ENCODE results near the gene HEATR3.

The HEATR3 gene

GRCh38 chr16:50065624-50066481 is at the start of gene HEATR3:
Gene HEATR3 (plus strand): TSS chr16:50065970. CDS start chr16:50066132, 162 bp downstream.
- DNase-seq (ENCODE audit: low read depth in 2 of 3, low spot score in 1 of 3) = peak; percentile 92 to 98 (median 92)

- DNase-seq (ENCODE audit: low read depth in 2 of 3, low spot score in 1 of 3) = no peak
These were observed 48.2 kb upstream of the HEATR3 start for GRCh38 chr16:50017553-50017952.

- no peak for DNase-seq (ENCODE audit: low read depth in 2 of 3, low spot score in 1 of 3)
These were observed 44.2 kb upstream of the HEATR3 start for GRCh38 chr16:50021544-50021943.

GRCh38 chr16:50023641-50024040 is 42.1 kb upstream of the HEATR3 start:
- DNase-seq (ENCODE audit: low read depth in 2 of 3, low spot score in 1 of 3) = no peak

GRCh38 chr16:50024207-50024606 is 41.6 kb upstream of the HEATR3 start:
- DNase-seq (ENCODE audit: low read depth in 2 of 3, low spot score in 1 of 3) = no peak

GRCh38 chr16:50024684-50025536 is 40.9 kb upstream of the HEATR3 start, which contains the start of gene CNEP1R1:
Gene CNEP1R1 (plus strand): TSS chr16:50025225. CDS start chr16:50025316, 91 bp downstream.
- DNase-seq (ENCODE audit: low read depth in 2 of 3, low spot score in 1 of 3) = peak; percentile 88 to 93 (median 92)

GRCh38 chr16:50025537-50025931 is 40.2 kb upstream of the HEATR3 start:
- peak in 1 of 3 donors; percentile 11 for DNase-seq (ENCODE audit: low read depth in 2 of 3, low spot score in 1 of 3)

GRCh38 chr16:50027829-50028228 is 37.9 kb upstream of the HEATR3 start:
- no peak for DNase-seq (ENCODE audit: low read depth in 2 of 3, low spot score in 1 of 3)

- DNase-seq (ENCODE audit: low read depth in 2 of 3, low spot score in 1 of 3) = no peak
These were observed 30.2 kb upstream of the HEATR3 start for GRCh38 chr16:50035468-50035992.

- no peak for DNase-seq (ENCODE audit: low read depth in 2 of 3, low spot score in 1 of 3)
These were observed 29.3 kb upstream of the HEATR3 start for GRCh38 chr16:50036426-50036825.

- DNase-seq (ENCODE audit: low read depth in 2 of 3, low spot score in 1 of 3) = no peak
These were observed 28.0 kb upstream of the HEATR3 start for GRCh38 chr16:50037662-50038220.

- DNase-seq (ENCODE audit: low read depth in 2 of 3, low spot score in 1 of 3) = no peak
These were observed 27.5 kb upstream of the HEATR3 start for GRCh38 chr16:50038286-50038685.

- DNase-seq (ENCODE audit: low read depth in 2 of 3, low spot score in 1 of 3) = no peak
These were observed 26.8 kb upstream of the HEATR3 start for GRCh38 chr16:50038756-50039529.

- no peak for DNase-seq (ENCODE audit: low read depth in 2 of 3, low spot score in 1 of 3)
These were observed 25.8 kb upstream of the HEATR3 start for GRCh38 chr16:50040018-50040417.

- DNase-seq (ENCODE audit: low read depth in 2 of 3, low spot score in 1 of 3) = no peak
These were observed 25.1 kb upstream of the HEATR3 start for GRCh38 chr16:50040710-50041109.

GRCh38 chr16:50043358-50043757 is 22.4 kb upstream of the HEATR3 start:
- DNase-seq (ENCODE audit: low read depth in 2 of 3, low spot score in 1 of 3) = no peak

GRCh38 chr16:50045412-50045811 is 20.4 kb upstream of the HEATR3 start:
- DNase-seq (ENCODE audit: low read depth in 2 of 3, low spot score in 1 of 3) = no peak

- no peak for DNase-seq (ENCODE audit: low read depth in 2 of 3, low spot score in 1 of 3)
These were observed 18.9 kb upstream of the HEATR3 start for GRCh38 chr16:50046853-50047252.

- DNase-seq (ENCODE audit: low read depth in 2 of 3, low spot score in 1 of 3) = no peak
These were observed 17.9 kb upstream of the HEATR3 start for GRCh38 chr16:50047864-50048263.

GRCh38 chr16:50050802-50051201 is 15.0 kb upstream of the HEATR3 start:
- no peak for DNase-seq (ENCODE audit: low read depth in 2 of 3, low spot score in 1 of 3)

- no peak for DNase-seq (ENCODE audit: low read depth in 2 of 3, low spot score in 1 of 3)
These were observed 9.5 kb upstream of the HEATR3 start for GRCh38 chr16:50056226-50056625.

Data from stimulated activated CD4-positive, alpha-beta T cell treated with anti-CD3 and anti-CD28 coated beads, Interleukin-12 subunit alpha, Interleukin-12 subunit beta, amount 100 ng/mL, for 48 hours (primary cell).